ENCODE results near the gene ING2.
"Not testable (repeated sequence)": the region's sequence is repeated elsewhere in the genome, so short reads cannot be mapped to it uniquely, and the experiment has no call there.

ING2 gene

DNA sequence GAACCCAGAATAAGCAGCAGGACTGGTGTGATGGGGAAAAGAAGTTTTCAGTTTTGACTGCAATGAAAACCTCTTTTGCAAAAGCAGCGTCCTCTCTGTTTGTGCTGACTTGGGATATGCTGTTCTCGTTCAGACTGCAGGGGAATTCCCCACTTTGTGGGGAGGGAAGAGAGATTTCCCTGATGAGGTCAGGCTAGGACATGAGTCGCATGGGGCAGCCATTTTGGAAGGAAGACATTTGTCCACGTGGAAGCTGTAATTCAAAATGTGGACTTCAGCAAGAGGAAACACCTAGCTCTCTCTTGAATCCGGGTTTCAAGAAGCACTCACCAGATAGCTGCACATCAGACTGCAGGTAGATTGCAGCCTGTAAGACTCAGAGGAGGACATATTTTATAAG, 39.3 kb downstream of the ING2 start:
- Histone ChIP-seq H3K4me3 (ENCODE audit: low read depth in 1 of 5, low read length in 5 of 5) (peak overlapping the region in 1 of 5 donors; percentile 16), H3K4me1 (ENCODE audit: control insufficient read depth in 5 of 5, insufficient read depth in 5 of 5, low read length in 5 of 5) (peaks cover 0 to 10% (median 0%) of the 10 kb centered on the region in 5 donors), H3K27me3 (ENCODE audit: control insufficient read depth in 5 of 5, insufficient read depth in 4 of 5, low read length in 5 of 5) (peaks cover 0 to 4% (median 3%) of the 10 kb centered on the region in 5 donors), H3K9ac (ENCODE audit: low read length in 5 of 5) (no peak overlapping the region), H3K36me3 (ENCODE audit: control insufficient read depth in 5 of 5, insufficient read depth in 5 of 5, low read length in 5 of 5) (no peaks in the 10 kb centered on the region), H3K9me3 (ENCODE audit: control insufficient read depth in 5 of 5, low read length in 5 of 5) (peaks cover 2 to 12% (median 9%) of the 10 kb centered on the region in 5 donors), H3K27ac (ENCODE audit: low read depth, low read length) (no peak overlapping the region)

- H3K9ac ChIP-seq (ENCODE audit: low read length in 5 of 5): no peak overlapping the region
- peaks cover 2 to 12% (median 9%) of the 10 kb centered on the region in 5 donors for H3K9me3 ChIP-seq (ENCODE audit: control insufficient read depth in 5 of 5, low read length in 5 of 5)
- H3K4me3 ChIP-seq (ENCODE audit: low read depth in 1 of 5, low read length in 5 of 5): no peak overlapping the region
- peaks cover 0 to under 1% (median 0%) of the 10 kb centered on the region in 5 donors for H3K4me1 ChIP-seq (ENCODE audit: control insufficient read depth in 5 of 5, insufficient read depth in 5 of 5, low read length in 5 of 5)
- peaks cover 0 to 2% (median 0%) of the 10 kb centered on the region in 5 donors for H3K27me3 ChIP-seq (ENCODE audit: control insufficient read depth in 5 of 5, insufficient read depth in 4 of 5, low read length in 5 of 5)
- H3K36me3 ChIP-seq (ENCODE audit: control insufficient read depth in 5 of 5, insufficient read depth in 5 of 5, low read length in 5 of 5): no peaks in the 10 kb centered on the region
- H3K27ac ChIP-seq (ENCODE audit: low read depth, low read length): no peak overlapping the region
These were observed 41.5 kb downstream of the ING2 start for GRCh38 chr4:183546376-183546775.

DNA sequence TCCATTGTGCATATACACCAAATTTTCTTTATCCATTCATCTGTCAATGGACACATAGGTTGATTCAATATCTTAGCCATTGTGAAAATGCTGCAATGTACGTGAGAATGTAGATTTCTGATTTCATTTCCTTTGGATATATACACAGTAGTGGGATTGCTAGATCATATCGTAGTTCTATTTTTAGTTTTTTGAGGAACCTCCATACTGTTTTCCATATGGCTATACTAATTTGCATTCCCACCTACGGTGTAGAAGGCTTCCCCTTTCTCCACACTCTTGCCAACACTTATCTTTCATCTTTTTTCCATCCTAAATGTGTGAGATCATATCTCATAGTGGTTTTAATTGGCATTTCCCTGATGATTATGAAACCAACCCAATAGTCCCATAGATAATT, 43.4 kb downstream of the ING2 start:
- Histone ChIP-seq H3K9me3 (ENCODE audit: control insufficient read depth in 5 of 5, low read length in 5 of 5) (peaks cover 2 to 12% (median 9%) of the 10 kb centered on the region in 5 donors), H3K4me3 (ENCODE audit: low read depth in 1 of 5, low read length in 5 of 5) (no peak overlapping the region), H3K27me3 (ENCODE audit: control insufficient read depth in 5 of 5, insufficient read depth in 4 of 5, low read length in 5 of 5) (peaks cover 0 to 5% (median 0%) of the 10 kb centered on the region in 5 donors), H3K27ac (ENCODE audit: low read depth, low read length) (no peak overlapping the region), H3K4me1 (ENCODE audit: control insufficient read depth in 5 of 5, insufficient read depth in 5 of 5, low read length in 5 of 5) (no peaks in the 10 kb centered on the region), H3K9ac (ENCODE audit: low read length in 5 of 5) (no peak overlapping the region), H3K36me3 (ENCODE audit: control insufficient read depth in 5 of 5, insufficient read depth in 5 of 5, low read length in 5 of 5) (no peaks in the 10 kb centered on the region)

GRCh38 chr4:183550345-183551093, 45.7 kb downstream of the ING2 start:
- no peaks in the 10 kb centered on the region for H3K4me1 ChIP-seq (ENCODE audit: control insufficient read depth in 5 of 5, insufficient read depth in 5 of 5, low read length in 5 of 5)
- H3K9me3 ChIP-seq (ENCODE audit: control insufficient read depth in 5 of 5, low read length in 5 of 5): no peaks in the 10 kb centered on the region
- peaks cover 0 to 5% (median 0%) of the 10 kb centered on the region in 5 donors for H3K27me3 ChIP-seq (ENCODE audit: control insufficient read depth in 5 of 5, insufficient read depth in 4 of 5, low read length in 5 of 5)
- H3K9ac ChIP-seq (ENCODE audit: low read length in 5 of 5): no peak overlapping the region
- H3K36me3 ChIP-seq (ENCODE audit: control insufficient read depth in 5 of 5, insufficient read depth in 5 of 5, low read length in 5 of 5): no peaks in the 10 kb centered on the region
- no peak overlapping the region for H3K27ac ChIP-seq (ENCODE audit: low read depth, low read length)
- H3K4me3 ChIP-seq (ENCODE audit: low read depth in 1 of 5, low read length in 5 of 5): no peak overlapping the region

- no peak overlapping the region for H3K27ac ChIP-seq (ENCODE audit: low read depth, low read length)
- no peaks in the 10 kb centered on the region for H3K4me1 ChIP-seq (ENCODE audit: control insufficient read depth in 5 of 5, insufficient read depth in 5 of 5, low read length in 5 of 5)
- H3K9me3 ChIP-seq (ENCODE audit: control insufficient read depth in 5 of 5, low read length in 5 of 5): peaks cover 0 to 3% (median 0%) of the 10 kb centered on the region in 5 donors
- H3K4me3 ChIP-seq (ENCODE audit: low read depth in 1 of 5, low read length in 5 of 5): no peak overlapping the region
- H3K9ac ChIP-seq (ENCODE audit: low read length in 5 of 5): no peak overlapping the region
- peaks cover 0 to 5% (median 0%) of the 10 kb centered on the region in 5 donors for H3K27me3 ChIP-seq (ENCODE audit: control insufficient read depth in 5 of 5, insufficient read depth in 4 of 5, low read length in 5 of 5)
- no peaks in the 10 kb centered on the region for H3K36me3 ChIP-seq (ENCODE audit: control insufficient read depth in 5 of 5, insufficient read depth in 5 of 5, low read length in 5 of 5)
These were observed 47.7 kb downstream of the ING2 start for GRCh38 chr4:183552274-183553146.

DNA sequence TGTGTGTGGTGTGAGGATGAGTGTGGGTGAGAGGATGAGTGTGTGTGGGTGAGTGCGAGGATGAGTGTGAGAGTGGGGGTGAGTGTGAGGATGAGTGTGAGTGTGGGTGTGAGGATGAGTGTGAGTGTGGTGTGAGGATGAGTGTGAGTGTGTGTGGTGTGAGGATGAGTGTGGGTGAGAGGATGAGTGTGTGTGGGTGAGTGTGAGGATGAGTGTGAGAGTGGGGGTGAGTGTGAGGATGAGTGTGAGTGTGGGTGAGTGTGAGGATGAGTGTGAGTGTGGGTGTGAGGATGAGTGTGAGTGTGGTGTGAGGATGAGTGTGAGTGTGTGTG, 48.3 kb downstream of the ING2 start:
- H3K27me3 ChIP-seq (ENCODE audit: control insufficient read depth in 5 of 5, insufficient read depth in 4 of 5, low read length in 5 of 5); H3K9me3 ChIP-seq (ENCODE audit: control insufficient read depth in 5 of 5, low read length in 5 of 5); H3K36me3 ChIP-seq (ENCODE audit: control insufficient read depth in 5 of 5, insufficient read depth in 5 of 5, low read length in 5 of 5); H3K4me1 ChIP-seq (ENCODE audit: control insufficient read depth in 5 of 5, insufficient read depth in 5 of 5, low read length in 5 of 5); H3K9ac ChIP-seq (ENCODE audit: low read length in 5 of 5); H3K4me3 ChIP-seq (ENCODE audit: low read depth in 1 of 5, low read length in 5 of 5); H3K27ac ChIP-seq (ENCODE audit: low read depth, low read length): not testable (repeated sequence)

GRCh38 chr4:183553601-183554345, 48.9 kb downstream of the ING2 start:
- Histone ChIP-seq H3K27ac (ENCODE audit: low read depth, low read length) (no peak overlapping the region), H3K27me3 (ENCODE audit: control insufficient read depth in 5 of 5, insufficient read depth in 4 of 5, low read length in 5 of 5) (peaks cover 0 to 5% (median 0%) of the 10 kb centered on the region in 5 donors), H3K36me3 (ENCODE audit: control insufficient read depth in 5 of 5, insufficient read depth in 5 of 5, low read length in 5 of 5) (no peaks in the 10 kb centered on the region), H3K9ac (ENCODE audit: low read length in 5 of 5) (no peak overlapping the region), H3K4me3 (ENCODE audit: low read depth in 1 of 5, low read length in 5 of 5) (no peak overlapping the region), H3K9me3 (ENCODE audit: control insufficient read depth in 5 of 5, low read length in 5 of 5) (peaks cover 0 to 3% (median 0%) of the 10 kb centered on the region in 5 donors), H3K4me1 (ENCODE audit: control insufficient read depth in 5 of 5, insufficient read depth in 5 of 5, low read length in 5 of 5) (no peaks in the 10 kb centered on the region)

GRCh38 chr4:183554346-183554686, 49.5 kb downstream of the ING2 start:
- Histone ChIP-seq H3K27ac (ENCODE audit: low read depth, low read length) (no peak overlapping the region), H3K36me3 (ENCODE audit: control insufficient read depth in 5 of 5, insufficient read depth in 5 of 5, low read length in 5 of 5) (no peaks in the 10 kb centered on the region)

GRCh38 chr4:183554878-183555585, 50.2 kb downstream of the ING2 start:
- Histone ChIP-seq H3K4me3 (ENCODE audit: low read depth in 1 of 5, low read length in 5 of 5) (no peak overlapping the region), H3K36me3 (ENCODE audit: control insufficient read depth in 5 of 5, insufficient read depth in 5 of 5, low read length in 5 of 5) (no peaks in the 10 kb centered on the region), H3K27ac (ENCODE audit: low read depth, low read length) (no peak overlapping the region), H3K9me3 (ENCODE audit: control insufficient read depth in 5 of 5, low read length in 5 of 5) (peaks cover 0 to 3% (median 0%) of the 10 kb centered on the region in 5 donors), H3K4me1 (ENCODE audit: control insufficient read depth in 5 of 5, insufficient read depth in 5 of 5, low read length in 5 of 5) (no peaks in the 10 kb centered on the region), H3K27me3 (ENCODE audit: control insufficient read depth in 5 of 5, insufficient read depth in 4 of 5, low read length in 5 of 5) (peaks cover 0 to 5% (median 0%) of the 10 kb centered on the region in 5 donors), H3K9ac (ENCODE audit: low read length in 5 of 5) (no peak overlapping the region)

More at GRCh38 chr4:183554346-183554686, 49.5 kb downstream of the ING2 start:
- Histone ChIP-seq H3K9ac (ENCODE audit: low read length in 5 of 5) (no peak overlapping the region), H3K4me1 (ENCODE audit: control insufficient read depth in 5 of 5, insufficient read depth in 5 of 5, low read length in 5 of 5) (no peaks in the 10 kb centered on the region), H3K9me3 (ENCODE audit: control insufficient read depth in 5 of 5, low read length in 5 of 5) (peaks cover 0 to 3% (median 0%) of the 10 kb centered on the region in 5 donors), H3K27me3 (ENCODE audit: control insufficient read depth in 5 of 5, insufficient read depth in 4 of 5, low read length in 5 of 5) (peaks cover 0 to 5% (median 0%) of the 10 kb centered on the region in 5 donors), H3K4me3 (ENCODE audit: low read depth in 1 of 5, low read length in 5 of 5) (no peak overlapping the region)

Measured in subcutaneous abdominal adipose tissue (tissue), 5 donors.